K562 (cell line): ENCODE data around the gene DBNDD1. TPM values are rescaled to one million over a fixed set of nuclear protein-coding genes. Genes with fewer than 3 reads are reported as not detected.

Experiments used
- ATAC-seq: fragments of 200-7000 bp; cut with Tn5 transposase; 3 replicates; pipeline ENCODE4 v1.9.1; 2020; ENCODE audit warnings: moderate library complexity
- BruUV-seq: library from RNA; stranded (reverse); fragments of 400-500 nt; replicated peaks from 2 replicates; lab custom pipeline; 2021; lab: Mats Ljungman, UMichigan
- CTCF ChIA-PET: fragments of 300-600 bp; formaldehyde crosslinking; extraction: SDS; loops from one replicate; lab custom pipeline; 2021; ENCODE audit warnings: low intra/inter-chr PET ratio; lab: Yijun Ruan, JAX
- POLR2A ChIA-PET: fragments of 300-600, 350-650 bp; sonication (Branson Sonifier 250); formaldehyde crosslinking; extraction: SDS; loops from one replicate; lab custom pipeline; 2021; ENCODE audit warnings: antibody characterized with exemption, inconsistent platforms; lab: Yijun Ruan, JAX
- DNase-seq, 4 experiments: peaks; one replicate each; pipeline versions ENCODE4 v3.0.0 to v3.0.0-alpha.2; 2011 to 2018; ENCODE audit warnings: low spot score in 3 of 4, mixed read lengths in 3 of 4; ENCODE audit errors: extremely low read depth in 1 of 4
- FAIRE-seq: peaks from 2 replicates; lab custom pipeline; 2011; peaks lifted over from hg19 to GRCh38; lab: Jason Lieb, UNC
- H2AFZ ChIP-seq: 2 replicates; pipeline ENCODE4 v1.6.0; 2011; ENCODE audit warnings: low read depth, low read length, control low read depth, inconsistent platforms
- H3K27ac ChIP-seq: fragments of 200-600 bp; 3 replicates; pipeline ENCODE4 v1.8.0; 2011; ENCODE audit warnings: low read depth, mild to moderate bottlenecking, control low read depth, inconsistent platforms, low read length, moderate library complexity, mixed read lengths; ENCODE audit errors: extremely low read depth
- H3K27me3 ChIP-seq, 2 experiments: fragments of 300-600 bp in 1 of 2; 2 replicates in 1 of 2; 3 replicates in 1 of 2; pipeline versions ENCODE4 v1.6.0 to v1.8.0; 2011; ENCODE audit warnings: inconsistent platforms in 2 of 2, low read length in 2 of 2, mild to moderate bottlenecking in 1 of 2, mixed read lengths in 1 of 2, moderate library complexity in 1 of 2; ENCODE audit not compliant: control insufficient read depth in 2 of 2, insufficient read depth in 2 of 2
- H3K36me3 ChIP-seq: fragments of 300-600 bp; 3 replicates; pipeline ENCODE4 v1.8.0; 2011; ENCODE audit warnings: mild to moderate bottlenecking, low read length, inconsistent platforms; ENCODE audit not compliant: control insufficient read depth, insufficient read depth
- H3K4me1 ChIP-seq, 2 experiments: fragments of 200-600 bp in 1 of 2; replicated peaks in 1 of 2; 2 replicates in 1 of 2; 3 replicates in 1 of 2; pipeline versions ENCODE4 v1.5.1 to v1.8.0; 2011; ENCODE audit warnings: inconsistent platforms in 2 of 2, low read length in 2 of 2, mild to moderate bottlenecking in 1 of 2, mixed read lengths in 1 of 2, moderate library complexity in 1 of 2; ENCODE audit not compliant: control insufficient read depth in 2 of 2, insufficient read depth in 2 of 2
- H3K4me2 ChIP-seq: 2 replicates; pipeline ENCODE4 v1.6.1; 2011; ENCODE audit warnings: low read length, control low read depth, inconsistent platforms, mixed read lengths; ENCODE audit not compliant: insufficient read depth
- H3K4me3 ChIP-seq: fragments of 200-600 bp; sonication (generic), shearing (Covaris generic); 2 replicates; pipeline ENCODE4 v1.5.1; 2016; ENCODE audit warnings: control low read depth, inconsistent platforms
- H3K79me2 ChIP-seq: fragments of 200-600 bp; 3 replicates; pipeline ENCODE4 v1.8.0; 2011; ENCODE audit warnings: low read length, inconsistent platforms; ENCODE audit not compliant: control insufficient read depth, insufficient read depth
- H3K9ac ChIP-seq, 2 experiments: 2 replicates each; pipeline versions ENCODE4 v1.6.0 to v1.6.1; 2011; ENCODE audit warnings: low read depth in 2 of 2, low read length in 2 of 2, control low read depth in 1 of 2, inconsistent platforms in 1 of 2, mild to moderate bottlenecking in 1 of 2, mixed read lengths in 1 of 2; ENCODE audit not compliant: insufficient read depth in 1 of 2
- H3K9me1 ChIP-seq: one replicate; pipeline ENCODE4 v1.6.0; 2011; ENCODE audit warnings: inconsistent platforms, mild to moderate bottlenecking, low read length, moderate library complexity; ENCODE audit not compliant: control insufficient read depth, insufficient read depth
- H3K9me3 ChIP-seq: replicated peaks from 2 replicates; pipeline ENCODE4 v1.5.1; 2011; ENCODE audit warnings: low read depth, low read length, inconsistent platforms; ENCODE audit not compliant: control insufficient read depth, insufficient read depth
- H4K20me1 ChIP-seq: replicated peaks from 2 replicates; pipeline ENCODE4 v1.6.1; 2011; ENCODE audit warnings: low read length, inconsistent platforms, mixed read lengths; ENCODE audit not compliant: control insufficient read depth, insufficient read depth
- BACH1 ChIP-seq: fragments of 200-800 bp; sonication (Bioruptor generic); IDR thresholded peaks from 2 replicates; pipeline ENCODE4 v1.6.1; 2016; ENCODE audit warnings: missing genetic modification characterization, missing compliant biosample characterization
- CAMTA2 ChIP-seq: fragments of 250-450 bp; sonication (Bioruptor Pico); conservative IDR thresholded peaks from 2 replicates; pipeline ENCODE4 v1.5.1; 2022
- EWSR1 ChIP-seq: fragments of 450-650 bp; IDR thresholded peaks from 2 replicates; pipeline ENCODE4 v1.6.1; 2018; ENCODE audit warnings: borderline replicate concordance, mild to moderate bottlenecking, low read depth, moderate library complexity; ENCODE audit not compliant: partially characterized antibody
- HNRNPUL1 ChIP-seq: fragments of 200-400 bp; formaldehyde crosslinking; IDR thresholded peaks from 2 replicates; pipeline ENCODE4 v1.6.1; 2017; ENCODE audit warnings: low read length
- KLF10 ChIP-seq: fragments of 250-450 bp; sonication (Bioruptor Pico); IDR thresholded peaks from 2 replicates; pipeline ENCODE4 v1.6.1; 2021; ENCODE audit warnings: matching md5 sums
- MXD1 ChIP-seq: fragments of 250-450 bp; sonication (Bioruptor Pico); IDR thresholded peaks from 2 replicates; pipeline ENCODE4 v1.8.0; 2021; ENCODE audit warnings: borderline replicate concordance, mild to moderate bottlenecking, moderate library complexity; ENCODE audit not compliant: poor library complexity, severe bottlenecking
- RHOXF2B ChIP-seq: fragments of 250-450 bp; sonication (Bioruptor Pico); conservative IDR thresholded peaks from 2 replicates; pipeline ENCODE4 v1.5.1; 2021
- TCF7 ChIP-seq: sonication (generic); IDR thresholded peaks from 2 replicates; pipeline ENCODE4 v1.6.1; 2016; ENCODE audit warnings: antibody characterized with exemption, borderline replicate concordance
- XRCC3 ChIP-seq: fragments of 450-650 bp; IDR thresholded peaks from 2 replicates; pipeline ENCODE4 v1.6.1; 2017; ENCODE audit warnings: mild to moderate bottlenecking, moderate library complexity
- WGBS: fragments of 100-300 bp; shearing (Covaris generic); methylation state at CpG from one replicate; pipeline ENCODE4 v1.1.6; 2016; ENCODE audit warnings: low coverage, mixed read lengths; ENCODE audit not compliant: insufficient coverage; ENCODE audit errors: missing lambda C conversion rate; 5-methylcytosine and 5-hydroxymethylcytosine counted together
- in situ Hi-C: fragments of 300-500 bp; cut with MboI; formaldehyde crosslinking; loops from 4 replicates; pipeline ENCODE4 v1.15.0; 2018; ENCODE audit warnings: inconsistent platforms, mixed read lengths
- intact Hi-C: fragments of 100-400 bp; cut with micrococcal nuclease; formaldehyde crosslinking; loops from 2 replicates; pipeline ENCODE4 v1.14.2; 2022
- polyA plus RNA-seq, 8 experiments: library from polyadenylated mRNA; depleted of rRNA in 4 of 8; stranded (reverse) in 5 of 8; unstranded in 3 of 8; fragments of >200 nt; fragmentation: Nextera tagmentation in 2 of 8; fragmentation: Illumina TruSeq in 1 of 8; extraction: Ambion mirVana in 2 of 8; extraction: Trizol in 1 of 8; gene quantifications; 2 replicates each; pipeline versions ENCODE4 v1.2.1 to v1.2.3, GENCODE V29; 2011 to 2014; ENCODE audit warnings: inconsistent platforms in 1 of 8, missing spikeins in 1 of 8
- total RNA-seq, 7 experiments: library from RNA; depleted of rRNA in 6 of 7; stranded (reverse); fragments of >200 nt in 6 of 7; fragmentation: Illumina TruSeq in 2 of 7; extraction: Trizol in 2 of 7; gene quantifications; 2 replicates each; pipeline versions ENCODE4 v1.2.1 to v1.2.3, GENCODE V29; 2011 to 2021; ENCODE audit warnings: low replicate concordance in 1 of 7
- TF ChIP-seq, protein P1 (sequence below): fragments of 250-450 bp; sonication (Bioruptor Pico); IDR thresholded peaks from 2 replicates; pipeline ENCODE4 v1.5.0; 2022; ENCODE audit warnings: mild to moderate bottlenecking
- TF ChIP-seq, protein P2 (sequence below): fragments of 250-450 bp; sonication (Bioruptor Pico); IDR thresholded peaks from 2 replicates; pipeline ENCODE4 v1.5.0; 2020; ENCODE audit warnings: mild to moderate bottlenecking, borderline replicate concordance

Gene DBNDD1
- total and polyA plus RNA-seq, 9 of the 15 experiments (the other 6 are each of a cell fraction or from before 2014, with no cell fraction given): 0.55 to 13.0 (median 5.8) TPM

GRCh38 chr16:89985219-89985618 lies 34.0 kb downstream of the DBNDD1 start:
- intact Hi-C loops (no loop called here), in situ Hi-C loops (no loop called here)
- no peak overlapping the region for H2AFZ ChIP-seq
- H3K9ac ChIP-seq: no peak overlapping the region
- ChIA-PET POLR2A (interaction anchor here (1.2 to 2.5 kb wide), 3 partner anchors 9 to 93 kb away, joined by 3 to 13 read pairs (median 5); no protein-coding TSS in a partner anchor), CTCF (no interaction called here)
- H3K27ac ChIP-seq: no peak overlapping the region
- H3K4me3 ChIP-seq: no peak overlapping the region
- no peaks in the 10 kb centered on the region for H3K79me2 ChIP-seq
- H3K4me2 ChIP-seq: no peak overlapping the region
- TSS peak; percentile 39 for BruUV-seq
- no peaks in the 10 kb centered on the region for H3K9me1 ChIP-seq
- WGBS: 95% methylated on average over 9 of the region's 10 CpGs
- FAIRE-seq (no peak), ATAC-seq (no peak), DNase-seq (no peak)
- H3K9me3 ChIP-seq: no peaks in the 10 kb centered on the region
- no peaks in the 10 kb centered on the region for H4K20me1 ChIP-seq
- no peaks in the 10 kb centered on the region; a peak in 1 of 5 replicates for H3K4me1 ChIP-seq
- peaks cover 79% of the 10 kb centered on the region for H3K36me3 ChIP-seq
- H3K27me3 ChIP-seq: no peaks in the 10 kb centered on the region
- no peak for TF ChIP-seq CAMTA2 (CRISPR knock-in tag)
- no peak for TF ChIP-seq BACH1 (tag)
- TF ChIP-seq MXD1: no peak
- TF ChIP-seq XRCC3: no peak
- TF ChIP-seq, protein P1, sequence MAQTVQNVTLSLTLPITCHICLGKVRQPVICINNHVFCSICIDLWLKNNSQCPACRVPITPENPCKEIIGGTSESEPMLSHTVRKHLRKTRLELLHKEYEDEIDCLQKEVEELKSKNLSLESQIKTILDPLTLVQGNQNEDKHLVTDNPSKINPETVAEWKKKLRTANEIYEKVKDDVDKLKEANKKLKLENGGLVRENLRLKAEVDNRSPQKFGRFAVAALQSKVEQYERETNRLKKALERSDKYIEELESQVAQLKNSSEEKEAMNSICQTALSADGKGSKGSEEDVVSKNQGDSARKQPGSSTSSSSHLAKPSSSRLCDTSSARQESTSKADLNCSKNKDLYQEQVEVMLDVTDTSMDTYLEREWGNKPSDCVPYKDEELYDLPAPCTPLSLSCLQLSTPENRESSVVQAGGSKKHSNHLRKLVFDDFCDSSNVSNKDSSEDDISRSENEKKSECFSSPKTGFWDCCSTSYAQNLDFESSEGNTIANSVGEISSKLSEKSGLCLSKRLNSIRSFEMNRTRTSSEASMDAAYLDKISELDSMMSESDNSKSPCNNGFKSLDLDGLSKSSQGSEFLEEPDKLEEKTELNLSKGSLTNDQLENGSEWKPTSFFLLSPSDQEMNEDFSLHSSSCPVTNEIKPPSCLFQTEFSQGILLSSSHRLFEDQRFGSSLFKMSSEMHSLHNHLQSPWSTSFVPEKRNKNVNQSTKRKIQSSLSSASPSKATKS (CRISPR knock-in tag): no peak
- no peak for TF ChIP-seq EWSR1
- TF ChIP-seq TCF7: no peak
- no peak for TF ChIP-seq HNRNPUL1
- TF ChIP-seq KLF10 (CRISPR knock-in tag): no peak
- TF ChIP-seq RHOXF2B (CRISPR knock-in tag): no peak
- TF ChIP-seq, protein P2, sequence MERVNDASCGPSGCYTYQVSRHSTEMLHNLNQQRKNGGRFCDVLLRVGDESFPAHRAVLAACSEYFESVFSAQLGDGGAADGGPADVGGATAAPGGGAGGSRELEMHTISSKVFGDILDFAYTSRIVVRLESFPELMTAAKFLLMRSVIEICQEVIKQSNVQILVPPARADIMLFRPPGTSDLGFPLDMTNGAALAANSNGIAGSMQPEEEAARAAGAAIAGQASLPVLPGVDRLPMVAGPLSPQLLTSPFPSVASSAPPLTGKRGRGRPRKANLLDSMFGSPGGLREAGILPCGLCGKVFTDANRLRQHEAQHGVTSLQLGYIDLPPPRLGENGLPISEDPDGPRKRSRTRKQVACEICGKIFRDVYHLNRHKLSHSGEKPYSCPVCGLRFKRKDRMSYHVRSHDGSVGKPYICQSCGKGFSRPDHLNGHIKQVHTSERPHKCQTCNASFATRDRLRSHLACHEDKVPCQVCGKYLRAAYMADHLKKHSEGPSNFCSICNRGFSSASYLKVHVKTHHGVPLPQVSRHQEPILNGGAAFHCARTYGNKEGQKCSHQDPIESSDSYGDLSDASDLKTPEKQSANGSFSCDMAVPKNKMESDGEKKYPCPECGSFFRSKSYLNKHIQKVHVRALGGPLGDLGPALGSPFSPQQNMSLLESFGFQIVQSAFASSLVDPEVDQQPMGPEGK: no peak
